Measurements from ENCODE around the gene UBL7. TPM values are rescaled to one million over a fixed set of nuclear protein-coding genes. Genes with fewer than 3 reads are reported as not detected.

The UBL7 gene
- total RNA-seq, 1 donor from 2014 or later = 79.9 TPM

- H3K27me3 Mint-ChIP-seq (ENCODE audit: unreplicated experiment) = peaks cover 8% of the 10 kb centered on the region
- no peak overlapping the region for H3K27ac Mint-ChIP-seq (ENCODE audit: unreplicated experiment)
- no peaks in the 10 kb centered on the region for H3K9me3 Mint-ChIP-seq (ENCODE audit: unreplicated experiment)
- H3K4me3 Mint-ChIP-seq (ENCODE audit: unreplicated experiment) = no peak overlapping the region
- H3K36me3 Mint-ChIP-seq (ENCODE audit: low read depth, unreplicated experiment) = peaks cover 41% of the 10 kb centered on the region
- peaks cover 3% of the 10 kb centered on the region for H3K4me1 Mint-ChIP-seq (ENCODE audit: unreplicated experiment)
- TF ChIP-seq CTCF (IDR thresholded peaks at IDR 0.05; ENCODE audit: unreplicated experiment) = no peak
- DNase-seq (ENCODE audit: low spot score) = no peak
Observed at GRCh38 chr15:74412159-74412558, 48.8 kb downstream of the UBL7 start.

- no peak overlapping the region for H3K27ac Mint-ChIP-seq (ENCODE audit: unreplicated experiment)
- no peaks in the 10 kb centered on the region for H3K9me3 Mint-ChIP-seq (ENCODE audit: unreplicated experiment)
- H3K27me3 Mint-ChIP-seq (ENCODE audit: unreplicated experiment) = peaks cover 8% of the 10 kb centered on the region
- peaks cover 41% of the 10 kb centered on the region for H3K36me3 Mint-ChIP-seq (ENCODE audit: low read depth, unreplicated experiment)
- peaks cover 3% of the 10 kb centered on the region for H3K4me1 Mint-ChIP-seq (ENCODE audit: unreplicated experiment)
- no peak for TF ChIP-seq CTCF (IDR thresholded peaks at IDR 0.05; ENCODE audit: unreplicated experiment)
- no peak overlapping the region for H3K4me3 Mint-ChIP-seq (ENCODE audit: unreplicated experiment)
- no peak for DNase-seq (ENCODE audit: low spot score)
Observed at GRCh38 chr15:74411686-74412085, 49.3 kb downstream of the UBL7 start.

GRCh38 chr15:74410502-74410901 is 50.5 kb downstream of the UBL7 start:
- Mint-ChIP-seq H3K4me1 (ENCODE audit: unreplicated experiment) (peaks cover 3% of the 10 kb centered on the region), H3K27ac (ENCODE audit: unreplicated experiment) (no peak overlapping the region), H3K9me3 (ENCODE audit: unreplicated experiment) (no peaks in the 10 kb centered on the region), H3K36me3 (ENCODE audit: low read depth, unreplicated experiment) (peaks cover 32% of the 10 kb centered on the region), H3K27me3 (ENCODE audit: unreplicated experiment) (peaks cover 10% of the 10 kb centered on the region), H3K4me3 (ENCODE audit: unreplicated experiment) (no peak overlapping the region)
- DNase-seq (ENCODE audit: low spot score) = no peak
- TF ChIP-seq CTCF (IDR thresholded peaks at IDR 0.05; ENCODE audit: unreplicated experiment) = no peak

- H3K4me1 Mint-ChIP-seq (ENCODE audit: unreplicated experiment) = peaks cover 2% of the 10 kb centered on the region
- H3K9me3 Mint-ChIP-seq (ENCODE audit: unreplicated experiment) = no peaks in the 10 kb centered on the region
- H3K4me3 Mint-ChIP-seq (ENCODE audit: unreplicated experiment) = no peak overlapping the region
- TF ChIP-seq CTCF (IDR thresholded peaks at IDR 0.05; ENCODE audit: unreplicated experiment) = no peak
- peaks cover 24% of the 10 kb centered on the region for H3K36me3 Mint-ChIP-seq (ENCODE audit: low read depth, unreplicated experiment)
- H3K27me3 Mint-ChIP-seq (ENCODE audit: unreplicated experiment) = peaks cover 12% of the 10 kb centered on the region
- DNase-seq (ENCODE audit: low spot score) = no peak
- no peak overlapping the region for H3K27ac Mint-ChIP-seq (ENCODE audit: unreplicated experiment)
Observed at GRCh38 chr15:74409225-74409624, 51.7 kb downstream of the UBL7 start.

- H3K36me3 Mint-ChIP-seq (ENCODE audit: low read depth, unreplicated experiment) = peaks cover 20% of the 10 kb centered on the region
- no peak overlapping the region for H3K27ac Mint-ChIP-seq (ENCODE audit: unreplicated experiment)
- no peak for DNase-seq (ENCODE audit: low spot score)
- H3K27me3 Mint-ChIP-seq (ENCODE audit: unreplicated experiment) = peaks cover 12% of the 10 kb centered on the region
- TF ChIP-seq CTCF (IDR thresholded peaks at IDR 0.05; ENCODE audit: unreplicated experiment) = no peak
- H3K4me1 Mint-ChIP-seq (ENCODE audit: unreplicated experiment) = no peaks in the 10 kb centered on the region
- H3K4me3 Mint-ChIP-seq (ENCODE audit: unreplicated experiment) = no peak overlapping the region
- H3K9me3 Mint-ChIP-seq (ENCODE audit: unreplicated experiment) = no peaks in the 10 kb centered on the region
Observed at GRCh38 chr15:74408815-74409214, 52.1 kb downstream of the UBL7 start.

Measured in endothelial cell (in vitro differentiated cells).